HG02759 (cell line): ENCODE measurements around the gene NPHP4.
"Not testable (repeated sequence)": the region's sequence is repeated elsewhere in the genome, so short reads cannot be mapped to it uniquely, and the experiment has no call there.

Source experiments
- ATAC-seq: cut with Tn5 transposase; IDR thresholded peaks from one replicate; pipeline ENCODE4 v1.9.1; 2021; ENCODE audit warnings: mild to moderate bottlenecking, moderate library complexity; ENCODE audit not compliant: unreplicated experiment

The NPHP4 gene

GRCh38 chr1:5861871-5862825 lies 130.1 kb downstream of the NPHP4 start:
- no peak for ATAC-seq

- no peak for ATAC-seq
These were observed 131.9 kb downstream of the NPHP4 start for GRCh38 chr1:5860277-5860676.

- no peak for ATAC-seq
These were observed 132.5 kb downstream of the NPHP4 start for GRCh38 chr1:5859766-5860165.

- ATAC-seq = no peak
These were observed 133.3 kb downstream of the NPHP4 start for GRCh38 chr1:5858844-5859407.

- no peak for ATAC-seq
These were observed 134.0 kb downstream of the NPHP4 start for GRCh38 chr1:5858246-5858645.

GRCh38 chr1:5857508-5858090 lies 134.6 kb downstream of the NPHP4 start:
- ATAC-seq = no peak

- no peak for ATAC-seq
These were observed 135.2 kb downstream of the NPHP4 start for GRCh38 chr1:5857011-5857410.

GRCh38 chr1:5856246-5856815 lies 135.9 kb downstream of the NPHP4 start:
- no peak for ATAC-seq

- ATAC-seq = no peak
These were observed 136.9 kb downstream of the NPHP4 start for GRCh38 chr1:5855196-5855897.

GRCh38 chr1:5854754-5855153 lies 137.5 kb downstream of the NPHP4 start:
- ATAC-seq = no peak

- ATAC-seq = not testable (repeated sequence)
These were observed 138.4 kb downstream of the NPHP4 start for GRCh38 chr1:5853858-5854257.

GRCh38 chr1:5850503-5850902 lies 141.7 kb downstream of the NPHP4 start:
- no peak for ATAC-seq

GRCh38 chr1:5849550-5849949 lies 142.7 kb downstream of the NPHP4 start:
- no peak for ATAC-seq

GRCh38 chr1:5847013-5847659 lies 145.1 kb downstream of the NPHP4 start:
- no peak for ATAC-seq

- ATAC-seq = no peak
These were observed 146.8 kb downstream of the NPHP4 start for GRCh38 chr1:5845376-5845775.

- ATAC-seq = no peak
These were observed 147.8 kb downstream of the NPHP4 start for GRCh38 chr1:5844442-5844841.

GRCh38 chr1:5843521-5844096 lies 148.6 kb downstream of the NPHP4 start:
- ATAC-seq = no peak

GRCh38 chr1:5842679-5843078 lies 149.5 kb downstream of the NPHP4 start:
- no peak for ATAC-seq

- ATAC-seq = no peak
These were observed 151.6 kb downstream of the NPHP4 start for GRCh38 chr1:5840551-5841001.
